K562 (cell line): Measurements from ENCODE around the gene RAB40B. TPM values are rescaled to one million over a fixed set of nuclear protein-coding genes. Genes with fewer than 3 reads are reported as not detected.
A peak's percentile ranks its signal among the peaks of the same experiment; 100 is the strongest.

Experiments used
- ATAC-seq: fragments of 200-7000 bp; cut with Tn5 transposase; 3 replicates; pipeline ENCODE4 v1.9.1; 2020; ENCODE audit warnings: moderate library complexity
- BruUV-seq: library from RNA; stranded (reverse); fragments of 400-500 nt; replicated peaks from 2 replicates; lab custom pipeline; 2021; lab: Mats Ljungman, UMichigan
- CTCF ChIA-PET: fragments of 300-600 bp; formaldehyde crosslinking; extraction: SDS; loops from one replicate; lab custom pipeline; 2021; ENCODE audit warnings: low intra/inter-chr PET ratio; lab: Yijun Ruan, JAX
- POLR2A ChIA-PET: fragments of 300-600, 350-650 bp; sonication (Branson Sonifier 250); formaldehyde crosslinking; extraction: SDS; loops from one replicate; lab custom pipeline; 2021; ENCODE audit warnings: antibody characterized with exemption, inconsistent platforms; lab: Yijun Ruan, JAX
- DNase-seq, 4 experiments: peaks; one replicate each; pipeline versions ENCODE4 v3.0.0 to v3.0.0-alpha.2; 2011 to 2018; ENCODE audit warnings: low spot score in 3 of 4, mixed read lengths in 3 of 4; ENCODE audit errors: extremely low read depth in 1 of 4
- FAIRE-seq: peaks from 2 replicates; lab custom pipeline; 2011; peaks lifted over from hg19 to GRCh38; lab: Jason Lieb, UNC
- H2AFZ ChIP-seq: 2 replicates; pipeline ENCODE4 v1.6.0; 2011; ENCODE audit warnings: low read depth, low read length, control low read depth, inconsistent platforms
- H3K27ac ChIP-seq: fragments of 200-600 bp; 3 replicates; pipeline ENCODE4 v1.8.0; 2011; ENCODE audit warnings: low read depth, mild to moderate bottlenecking, control low read depth, inconsistent platforms, low read length, moderate library complexity, mixed read lengths; ENCODE audit errors: extremely low read depth
- H3K27me3 ChIP-seq, 2 experiments: fragments of 300-600 bp in 1 of 2; 2 replicates in 1 of 2; 3 replicates in 1 of 2; pipeline versions ENCODE4 v1.6.0 to v1.8.0; 2011; ENCODE audit warnings: inconsistent platforms in 2 of 2, low read length in 2 of 2, mild to moderate bottlenecking in 1 of 2, mixed read lengths in 1 of 2, moderate library complexity in 1 of 2; ENCODE audit not compliant: control insufficient read depth in 2 of 2, insufficient read depth in 2 of 2
- H3K36me3 ChIP-seq: fragments of 300-600 bp; 3 replicates; pipeline ENCODE4 v1.8.0; 2011; ENCODE audit warnings: mild to moderate bottlenecking, low read length, inconsistent platforms; ENCODE audit not compliant: control insufficient read depth, insufficient read depth
- H3K4me1 ChIP-seq, 2 experiments: fragments of 200-600 bp in 1 of 2; replicated peaks in 1 of 2; 2 replicates in 1 of 2; 3 replicates in 1 of 2; pipeline versions ENCODE4 v1.5.1 to v1.8.0; 2011; ENCODE audit warnings: inconsistent platforms in 2 of 2, low read length in 2 of 2, mild to moderate bottlenecking in 1 of 2, mixed read lengths in 1 of 2, moderate library complexity in 1 of 2; ENCODE audit not compliant: control insufficient read depth in 2 of 2, insufficient read depth in 2 of 2
- H3K4me2 ChIP-seq: 2 replicates; pipeline ENCODE4 v1.6.1; 2011; ENCODE audit warnings: low read length, control low read depth, inconsistent platforms, mixed read lengths; ENCODE audit not compliant: insufficient read depth
- H3K4me3 ChIP-seq: fragments of 200-600 bp; sonication (generic), shearing (Covaris generic); 2 replicates; pipeline ENCODE4 v1.5.1; 2016; ENCODE audit warnings: control low read depth, inconsistent platforms
- H3K79me2 ChIP-seq: fragments of 200-600 bp; 3 replicates; pipeline ENCODE4 v1.8.0; 2011; ENCODE audit warnings: low read length, inconsistent platforms; ENCODE audit not compliant: control insufficient read depth, insufficient read depth
- H3K9ac ChIP-seq, 2 experiments: 2 replicates each; pipeline versions ENCODE4 v1.6.0 to v1.6.1; 2011; ENCODE audit warnings: low read depth in 2 of 2, low read length in 2 of 2, control low read depth in 1 of 2, inconsistent platforms in 1 of 2, mild to moderate bottlenecking in 1 of 2, mixed read lengths in 1 of 2; ENCODE audit not compliant: insufficient read depth in 1 of 2
- H3K9me1 ChIP-seq: one replicate; pipeline ENCODE4 v1.6.0; 2011; ENCODE audit warnings: inconsistent platforms, mild to moderate bottlenecking, low read length, moderate library complexity; ENCODE audit not compliant: control insufficient read depth, insufficient read depth
- H3K9me3 ChIP-seq: replicated peaks from 2 replicates; pipeline ENCODE4 v1.5.1; 2011; ENCODE audit warnings: low read depth, low read length, inconsistent platforms; ENCODE audit not compliant: control insufficient read depth, insufficient read depth
- H4K20me1 ChIP-seq: replicated peaks from 2 replicates; pipeline ENCODE4 v1.6.1; 2011; ENCODE audit warnings: low read length, inconsistent platforms, mixed read lengths; ENCODE audit not compliant: control insufficient read depth, insufficient read depth
- NRF1 ChIP-seq, 2 experiments: fragments of 450-650 bp; IDR thresholded peaks in 1 of 2; conservative IDR thresholded peaks in 1 of 2; 2 replicates each; pipeline ENCODE4 v1.6.1; 2014; ENCODE audit warnings: mild to moderate bottlenecking in 2 of 2
- PBX2 ChIP-seq, 2 experiments: IDR thresholded peaks in 1 of 2; conservative IDR thresholded peaks in 1 of 2; 2 replicates each; pipeline ENCODE4 v1.6.1; 2016; ENCODE audit warnings: low read depth in 2 of 2, mild to moderate bottlenecking in 1 of 2, missing compliant biosample characterization in 1 of 2, missing genetic modification characterization in 1 of 2, moderate library complexity in 1 of 2
- WGBS: fragments of 100-300 bp; shearing (Covaris generic); methylation state at CpG from one replicate; pipeline ENCODE4 v1.1.6; 2016; ENCODE audit warnings: low coverage, mixed read lengths; ENCODE audit not compliant: insufficient coverage; ENCODE audit errors: missing lambda C conversion rate; 5-methylcytosine and 5-hydroxymethylcytosine counted together
- in situ Hi-C: fragments of 300-500 bp; cut with MboI; formaldehyde crosslinking; loops from 4 replicates; pipeline ENCODE4 v1.15.0; 2018; ENCODE audit warnings: inconsistent platforms, mixed read lengths
- intact Hi-C: fragments of 100-400 bp; cut with micrococcal nuclease; formaldehyde crosslinking; loops from 2 replicates; pipeline ENCODE4 v1.14.2; 2022
- polyA plus RNA-seq, 8 experiments: library from polyadenylated mRNA; depleted of rRNA in 4 of 8; stranded (reverse) in 5 of 8; unstranded in 3 of 8; fragments of >200 nt; fragmentation: Nextera tagmentation in 2 of 8; fragmentation: Illumina TruSeq in 1 of 8; extraction: Ambion mirVana in 2 of 8; extraction: Trizol in 1 of 8; gene quantifications; 2 replicates each; pipeline versions ENCODE4 v1.2.1 to v1.2.3, GENCODE V29; 2011 to 2014; ENCODE audit warnings: inconsistent platforms in 1 of 8, missing spikeins in 1 of 8
- total RNA-seq, 7 experiments: library from RNA; depleted of rRNA in 6 of 7; stranded (reverse); fragments of >200 nt in 6 of 7; fragmentation: Illumina TruSeq in 2 of 7; extraction: Trizol in 2 of 7; gene quantifications; 2 replicates each; pipeline versions ENCODE4 v1.2.1 to v1.2.3, GENCODE V29; 2011 to 2021; ENCODE audit warnings: low replicate concordance in 1 of 7

Gene RAB40B
- total and polyA plus RNA-seq, 9 of the 15 experiments (the other 6 are each of a cell fraction or from before 2014, with no cell fraction given) = 0.13 to 4.6 (median 1.4) TPM

GRCh38 chr17:82664701-82665182, 33.8 kb downstream of the RAB40B start:
- in situ Hi-C loops (no loop called here), intact Hi-C loops (no loop called here)
- Histone ChIP-seq H4K20me1 (no peaks in the 10 kb centered on the region), H3K27me3 (peaks cover 6 to 50% of the 10 kb centered on the region in 2 experiments; a peak in 3 of 5 replicates), H2AFZ (no peak overlapping the region), H3K9me3 (peaks cover 8% of the 10 kb centered on the region), H3K9ac (peak overlapping the region in 1 of 2 experiments; percentile 8; a peak in 1 of 4 replicates), H3K4me3 (no peak overlapping the region), H3K4me2 (no peak overlapping the region), H3K4me1 (peaks cover 3 to 54% of the 10 kb centered on the region in 2 experiments; a peak in 2 of 5 replicates), H3K36me3 (no peaks in the 10 kb centered on the region), H3K27ac (no peak overlapping the region), H3K9me1 (no peaks in the 10 kb centered on the region), H3K79me2 (no peaks in the 10 kb centered on the region)
- ATAC-seq (no peak), DNase-seq (no peak), FAIRE-seq (no peak)
- BruUV-seq = no TSS peak
- CTCF ChIA-PET = no interaction called here
- POLR2A ChIA-PET = no interaction called here
- TF ChIP-seq NRF1 (conservative IDR thresholded peaks at IDR 0.05 in 1 of 2, IDR thresholded peaks at IDR 0.05 in 1 of 2) (peak; percentile 54 to 64; a peak in 3 of 4 replicates), PBX2 (CRISPR knock-in tag; IDR thresholded peaks at IDR 0.05; ENCODE audit: low read depth) (no peak), PBX2 (tag; conservative IDR thresholded peaks at IDR 0.05; ENCODE audit: low read depth) (no peak)
- WGBS = 25% methylated on average over 20 of the region's 22 CpGs
